Brain microvascular endothelial cell (primary cell): ENCODE measurements around the gene FNDC3A.
A peak's percentile ranks its signal among the peaks of the same experiment; 100 is the strongest.

ENCODE experiments used
- DNase-seq: peaks from one replicate; pipeline ENCODE4 v3.0.0-alpha.2; 2020
- H3K27ac ChIP-seq: fragments of 250-450 bp; sonication (Bioruptor Pico); 2 replicates; pipeline ENCODE4 v1.5.1; 2020; ENCODE audit warnings: mild to moderate bottlenecking, moderate library complexity
- H3K27me3 ChIP-seq: fragments of 250-450 bp; sonication (Bioruptor Pico); replicated peaks from 2 replicates; pipeline ENCODE4 v1.5.1; 2020; ENCODE audit warnings: mild to moderate bottlenecking
- H3K36me3 ChIP-seq: fragments of 250-450 bp; sonication (Bioruptor Pico); replicated peaks from 2 replicates; pipeline ENCODE4 v1.5.1; 2020; ENCODE audit warnings: mild to moderate bottlenecking
- H3K4me3 ChIP-seq: 2 replicates; pipeline ENCODE4 v1.5.1; 2011; ENCODE audit warnings: low read depth, mild to moderate bottlenecking, control low read depth, low read length, moderate library complexity
- in situ Hi-C: cut with HindIII; loops from 2 replicates; pipeline ENCODE4 v1.10.0; 2017; ENCODE audit warnings: low sequenced_read_pairs, low pct_ligation_motif_present
- TF ChIP-seq, protein P1 (sequence below): IDR thresholded peaks from 2 replicates; pipeline ENCODE4 v1.5.1; 2011; ENCODE audit warnings: low read depth, mild to moderate bottlenecking, moderate library complexity, low read length, control low read depth, inconsistent platforms; ENCODE audit errors: missing control alignments

FNDC3A gene

DNA sequence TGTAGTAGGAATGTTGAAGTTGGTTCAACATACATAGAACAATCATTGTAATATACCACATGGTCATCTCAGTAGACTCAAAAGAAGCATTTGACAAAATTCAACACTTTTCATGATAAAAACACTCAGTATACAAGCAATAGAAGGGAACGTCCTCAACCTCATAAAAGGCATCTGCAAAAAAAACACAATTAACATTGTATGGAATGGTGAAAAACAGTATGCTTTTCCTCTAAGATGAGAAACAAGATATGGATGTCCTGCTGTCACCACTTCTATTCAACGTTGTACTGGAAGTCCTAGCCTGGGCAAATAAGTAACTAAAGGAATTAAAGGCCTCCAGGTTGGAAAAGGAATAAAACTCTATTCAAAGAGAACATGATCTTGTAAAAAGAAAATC lies 54.5 kb downstream of the FNDC3A start:
- no peak overlapping the region for H3K27ac ChIP-seq
- DNase-seq = no peak
- TF ChIP-seq, protein P1, sequence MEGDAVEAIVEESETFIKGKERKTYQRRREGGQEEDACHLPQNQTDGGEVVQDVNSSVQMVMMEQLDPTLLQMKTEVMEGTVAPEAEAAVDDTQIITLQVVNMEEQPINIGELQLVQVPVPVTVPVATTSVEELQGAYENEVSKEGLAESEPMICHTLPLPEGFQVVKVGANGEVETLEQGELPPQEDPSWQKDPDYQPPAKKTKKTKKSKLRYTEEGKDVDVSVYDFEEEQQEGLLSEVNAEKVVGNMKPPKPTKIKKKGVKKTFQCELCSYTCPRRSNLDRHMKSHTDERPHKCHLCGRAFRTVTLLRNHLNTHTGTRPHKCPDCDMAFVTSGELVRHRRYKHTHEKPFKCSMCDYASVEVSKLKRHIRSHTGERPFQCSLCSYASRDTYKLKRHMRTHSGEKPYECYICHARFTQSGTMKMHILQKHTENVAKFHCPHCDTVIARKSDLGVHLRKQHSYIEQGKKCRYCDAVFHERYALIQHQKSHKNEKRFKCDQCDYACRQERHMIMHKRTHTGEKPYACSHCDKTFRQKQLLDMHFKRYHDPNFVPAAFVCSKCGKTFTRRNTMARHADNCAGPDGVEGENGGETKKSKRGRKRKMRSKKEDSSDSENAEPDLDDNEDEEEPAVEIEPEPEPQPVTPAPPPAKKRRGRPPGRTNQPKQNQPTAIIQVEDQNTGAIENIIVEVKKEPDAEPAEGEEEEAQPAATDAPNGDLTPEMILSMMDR = no peak
- in situ Hi-C loops = no loop called here
- no peak overlapping the region for H3K4me3 ChIP-seq
- no peaks in the 10 kb centered on the region for H3K27me3 ChIP-seq
- no peaks in the 10 kb centered on the region for H3K36me3 ChIP-seq

DNA sequence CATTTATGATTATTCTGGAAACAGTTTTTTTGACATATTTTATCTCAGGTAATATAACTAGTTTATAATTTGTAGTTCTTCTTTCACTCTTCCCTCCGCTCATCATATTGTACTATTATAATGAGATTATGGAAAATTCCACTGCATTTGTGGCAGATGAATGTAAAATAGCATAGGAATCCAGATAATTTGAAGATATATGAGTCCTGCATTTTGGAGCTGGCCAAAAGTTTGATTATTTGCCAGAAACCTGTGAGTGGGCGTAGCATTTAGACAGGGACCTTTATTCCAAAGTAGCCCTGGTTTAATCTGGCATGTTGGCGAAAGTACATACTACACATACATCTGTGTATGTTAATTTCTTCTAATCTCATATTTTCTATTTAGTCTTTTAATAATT lies 65.2 kb downstream of the FNDC3A start:
- H3K27ac ChIP-seq = no peak overlapping the region
- in situ Hi-C loops = no loop called here
- no peaks in the 10 kb centered on the region for H3K36me3 ChIP-seq
- no peaks in the 10 kb centered on the region for H3K27me3 ChIP-seq
- no peak overlapping the region for H3K4me3 ChIP-seq
- TF ChIP-seq, protein P1 = no peak
- DNase-seq = no peak

DNA sequence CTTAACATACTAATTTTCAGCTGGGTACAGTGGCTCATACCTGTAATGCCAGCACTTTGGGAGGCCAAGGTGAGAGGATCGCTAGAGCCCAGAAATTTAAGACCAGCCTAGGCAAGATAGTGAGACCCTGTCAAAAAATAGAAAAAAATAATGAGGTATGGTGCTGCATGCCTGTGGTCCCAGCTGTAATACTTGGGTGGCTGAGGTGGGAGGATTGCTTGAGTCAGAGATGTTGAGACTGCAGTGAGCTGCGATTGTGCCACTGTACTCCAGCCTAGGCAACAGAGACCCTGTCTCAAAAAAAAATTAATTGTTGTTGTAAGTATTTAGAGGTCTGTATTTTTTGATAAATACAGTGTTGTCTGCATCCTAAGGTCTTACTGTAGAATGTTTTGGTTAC lies 66.8 kb downstream of the FNDC3A start:
- no peak overlapping the region for H3K27ac ChIP-seq
- in situ Hi-C loops = no loop called here
- H3K4me3 ChIP-seq = no peak overlapping the region
- H3K36me3 ChIP-seq = no peaks in the 10 kb centered on the region
- no peaks in the 10 kb centered on the region for H3K27me3 ChIP-seq
- TF ChIP-seq, protein P1 = no peak
- DNase-seq = peak; percentile 54

DNA sequence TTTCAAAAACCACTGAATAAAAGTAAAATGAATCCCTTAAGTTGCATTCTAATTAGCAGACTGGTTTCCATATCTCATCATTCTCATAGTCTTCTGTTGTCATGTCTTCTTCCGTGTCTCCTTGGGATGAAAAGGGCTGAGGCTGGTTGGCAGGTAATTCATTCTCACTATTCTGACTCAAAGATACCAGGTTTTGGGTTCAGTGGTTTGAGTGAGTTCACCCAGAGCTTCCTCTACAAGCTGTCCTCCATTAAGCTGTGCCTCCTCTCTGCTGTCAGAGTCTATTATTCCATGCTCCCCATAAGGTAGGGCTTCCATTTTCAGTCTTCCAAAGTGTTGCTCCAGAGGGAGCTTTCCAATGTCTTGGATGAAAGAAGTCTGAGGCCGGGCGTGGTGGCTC lies 68.3 kb downstream of the FNDC3A start:
- TF ChIP-seq, protein P1 = no peak
- DNase-seq = no peak
- H3K4me3 ChIP-seq = no peak overlapping the region
- no peaks in the 10 kb centered on the region for H3K27me3 ChIP-seq
- in situ Hi-C loops = no loop called here
- H3K27ac ChIP-seq = no peak overlapping the region
- no peaks in the 10 kb centered on the region for H3K36me3 ChIP-seq

DNA sequence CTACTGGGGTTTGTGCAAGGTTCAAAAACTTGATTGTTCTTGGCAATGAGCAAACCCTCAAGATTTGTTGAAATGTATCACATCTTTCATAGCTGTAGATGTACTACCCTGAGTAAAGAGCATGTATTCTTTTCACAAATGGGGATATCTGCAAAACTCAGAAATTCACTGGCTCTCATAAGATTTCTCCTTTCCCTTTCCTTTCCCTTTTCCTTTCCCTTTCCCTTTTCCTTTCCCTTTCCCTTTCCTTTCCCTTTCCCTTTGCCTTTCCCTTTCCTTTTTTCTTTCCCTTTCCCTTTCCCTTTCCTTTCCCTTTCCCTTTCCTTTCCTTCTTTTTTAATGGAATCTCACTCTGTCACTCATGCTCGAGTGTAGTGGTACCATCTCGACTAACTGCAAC lies 69.1 kb downstream of the FNDC3A start:
- H3K36me3 ChIP-seq = no peaks in the 10 kb centered on the region
- H3K27ac ChIP-seq = no peak overlapping the region
- DNase-seq = no peak
- TF ChIP-seq, protein P1 = no peak
- H3K27me3 ChIP-seq = no peaks in the 10 kb centered on the region
- H3K4me3 ChIP-seq = no peak overlapping the region
- in situ Hi-C loops = no loop called here

DNA sequence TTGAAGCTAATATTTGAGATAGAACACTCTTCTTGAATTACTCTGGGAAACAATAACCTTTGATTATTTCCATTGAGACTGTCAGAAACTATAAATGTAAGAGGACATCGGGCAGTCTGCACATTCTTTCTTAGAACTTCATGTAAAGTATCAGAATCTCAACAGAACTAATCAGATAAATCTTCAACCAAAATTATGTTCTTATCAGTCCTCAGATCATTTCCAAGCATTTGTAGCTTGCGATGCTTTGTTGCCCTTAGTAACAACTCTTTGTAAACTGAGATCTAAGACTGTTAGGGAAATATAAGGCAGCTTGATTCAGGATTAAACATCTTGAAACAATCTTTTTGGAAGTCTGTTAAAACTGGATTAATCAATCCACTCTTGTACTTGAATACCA lies 70.3 kb downstream of the FNDC3A start:
- in situ Hi-C loops = no loop called here
- Histone ChIP-seq H3K27ac (no peak overlapping the region), H3K4me3 (no peak overlapping the region), H3K27me3 (no peaks in the 10 kb centered on the region), H3K36me3 (no peaks in the 10 kb centered on the region)
- TF ChIP-seq, protein P1 = no peak
- no peak for DNase-seq
